Muscle layer of duodenum (tissue), 2 donors: ENCODE data around the gene DGKG.

ENCODE experiments used
- H3K27ac ChIP-seq: one replicate; pipeline ENCODE4 v1.7.0; 2013; ENCODE audit warnings: mild to moderate bottlenecking, low read length
- H3K27me3 ChIP-seq: one replicate; pipeline ENCODE4 v1.7.0; 2013; ENCODE audit warnings: low read depth, mild to moderate bottlenecking, control low read depth, low read length
- H3K36me3 ChIP-seq, 2 donors: one replicate each; pipeline ENCODE4 v1.7.0; 2013; ENCODE audit warnings: low read length in 2 of 2, control low read depth in 1 of 2, mild to moderate bottlenecking in 1 of 2; ENCODE audit not compliant: insufficient read depth in 2 of 2, control insufficient read depth in 1 of 2
- H3K4me1 ChIP-seq, 2 donors: one replicate each; pipeline ENCODE4 v1.7.0; 2013; ENCODE audit warnings: low read length in 2 of 2, mild to moderate bottlenecking in 2 of 2, control low read depth in 1 of 2, moderate library complexity in 1 of 2; ENCODE audit not compliant: insufficient read depth in 2 of 2, control insufficient read depth in 1 of 2
- H3K4me3 ChIP-seq, 2 donors: one replicate each; pipeline ENCODE4 v1.7.0; 2013; ENCODE audit warnings: low read length in 2 of 2, low read depth in 1 of 2, mild to moderate bottlenecking in 1 of 2
- H3K9me3 ChIP-seq, 2 donors: one replicate each; pipeline ENCODE4 v1.7.0; 2013; ENCODE audit warnings: low read length in 2 of 2, control low read depth in 1 of 2, mild to moderate bottlenecking in 1 of 2; ENCODE audit not compliant: control insufficient read depth in 1 of 2
- donor health status: healthy.

Gene DGKG

DNA sequence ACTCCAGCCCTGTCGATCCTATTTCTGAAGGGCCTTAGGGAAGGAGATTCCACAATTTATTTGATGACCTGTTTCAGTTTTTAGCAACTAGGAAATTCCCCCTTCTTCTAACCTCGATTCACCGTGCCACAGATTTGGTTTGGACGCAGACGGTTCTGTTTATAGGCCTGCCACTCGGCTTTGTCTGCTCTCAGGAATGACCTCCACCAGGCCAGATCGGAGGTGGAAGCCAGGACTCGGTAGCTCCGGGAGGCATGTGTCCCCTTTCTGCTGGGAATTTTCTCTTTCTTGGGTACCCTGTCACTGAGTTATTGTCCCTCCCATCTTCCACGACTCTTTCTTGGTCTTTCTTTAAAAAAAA is 167.6 kb downstream of the DGKG start:
- Histone ChIP-seq H3K27ac (no peak overlapping the region), H3K4me3 (peak overlapping the region in 1 of 2 donors; percentile 50), H3K36me3 (peaks cover 0 to 10% of the 10 kb centered on the region in 2 donors), H3K9me3 (no peaks in the 10 kb centered on the region), H3K4me1 (peaks cover 0 to 8% of the 10 kb centered on the region in 2 donors), H3K27me3 (no peaks in the 10 kb centered on the region)

DNA sequence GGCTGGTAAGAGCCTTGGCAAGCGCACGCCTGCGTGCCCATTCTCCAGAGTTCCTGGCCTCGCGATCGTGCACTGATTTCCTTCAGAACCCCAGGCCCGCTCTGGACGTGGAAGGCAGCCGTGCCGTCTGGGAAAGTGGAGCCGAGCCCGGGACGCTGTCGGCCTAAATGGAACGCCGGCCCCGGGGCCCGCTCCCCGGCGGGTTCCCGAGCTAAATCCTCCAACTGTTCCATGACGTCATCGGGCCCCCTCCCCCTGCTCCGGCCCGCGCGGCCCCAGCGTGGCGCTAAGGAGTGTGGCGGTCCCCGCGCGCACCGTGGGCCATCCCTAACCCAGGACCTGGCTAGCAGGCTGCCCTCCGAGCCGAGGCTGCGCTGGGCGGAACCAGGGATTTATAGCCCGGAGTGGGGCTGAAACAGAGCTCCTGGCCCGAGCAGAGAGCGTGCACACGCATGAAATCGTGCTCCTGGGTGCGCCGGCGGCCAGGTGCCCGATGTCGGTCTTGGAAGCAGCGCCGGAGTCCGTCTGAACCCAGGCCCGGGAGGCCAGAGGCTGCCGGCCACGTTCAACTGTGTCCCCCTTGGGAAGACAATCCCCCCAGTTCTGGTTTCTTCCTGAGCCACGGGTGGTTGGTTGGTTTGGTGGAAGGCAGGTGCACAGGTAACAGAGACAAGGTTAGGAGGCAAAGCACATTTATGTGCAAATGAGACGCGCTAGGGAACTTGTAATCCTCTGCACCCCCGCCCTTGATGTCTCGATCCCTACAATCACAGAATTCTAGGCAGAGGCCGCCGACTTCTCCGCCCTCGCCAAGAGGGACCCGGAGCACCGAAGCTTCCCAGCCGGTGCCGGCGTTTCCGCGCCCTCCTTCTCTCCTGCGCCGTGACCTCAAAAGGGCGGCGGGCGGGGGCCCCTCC is 168.2 kb downstream of the DGKG start:
- Histone ChIP-seq H3K4me3 (peak overlapping the region in 1 of 2 donors; percentile 50), H3K27me3 (no peaks in the 10 kb centered on the region), H3K9me3 (no peaks in the 10 kb centered on the region), H3K36me3 (peaks cover 0 to 10% of the 10 kb centered on the region in 2 donors), H3K4me1 (peaks cover 0 to 8% of the 10 kb centered on the region in 2 donors), H3K27ac (no peak overlapping the region)

DNA sequence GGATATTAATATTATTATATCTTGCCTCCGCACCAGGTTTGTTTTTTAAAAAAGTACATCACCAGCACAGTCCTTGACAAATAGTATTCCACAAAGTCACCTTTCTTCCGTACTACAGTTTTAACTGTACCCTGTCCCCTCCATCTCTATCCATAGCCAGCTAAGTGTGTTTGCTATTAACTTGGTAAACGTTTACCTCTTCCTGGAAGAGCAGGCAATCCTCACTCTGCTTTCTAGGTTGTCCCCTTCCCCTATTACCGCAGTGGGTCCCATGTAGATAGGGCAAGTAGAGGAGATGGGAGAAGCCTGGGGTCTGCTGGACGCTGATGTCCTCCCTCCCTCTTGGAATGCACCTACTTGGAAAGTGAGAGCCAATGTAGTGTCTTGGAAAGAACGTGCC is 169.2 kb downstream of the DGKG start:
- Histone ChIP-seq H3K27me3 (no peaks in the 10 kb centered on the region), H3K9me3 (no peaks in the 10 kb centered on the region), H3K36me3 (peaks cover 0 to 8% of the 10 kb centered on the region in 2 donors), H3K27ac (no peak overlapping the region), H3K4me1 (peaks cover 0 to 8% of the 10 kb centered on the region in 2 donors), H3K4me3 (no peak overlapping the region)

DNA sequence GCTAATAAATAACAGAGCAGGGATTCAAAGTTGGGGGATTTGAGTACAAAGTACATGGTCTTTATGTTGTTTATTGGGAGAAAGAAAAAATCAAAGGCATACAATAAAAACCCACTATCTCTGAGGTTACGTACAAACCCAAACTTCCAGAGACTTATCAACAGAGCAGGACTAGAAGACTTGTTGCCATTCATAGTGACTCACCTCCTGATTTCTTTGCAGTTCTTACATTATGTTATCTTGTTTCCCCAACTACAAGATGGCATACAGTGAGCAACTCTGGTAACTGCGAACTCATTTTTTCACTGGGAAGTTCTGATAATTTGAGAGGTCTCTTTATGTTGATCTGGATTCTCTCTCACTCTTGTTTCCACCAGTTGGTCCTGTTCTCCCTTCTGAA is 172.5 kb downstream of the DGKG start:
- Histone ChIP-seq H3K36me3 (peaks cover 0 to 15% of the 10 kb centered on the region in 2 donors), H3K4me1 (peaks cover 0 to 8% of the 10 kb centered on the region in 2 donors), H3K9me3 (no peaks in the 10 kb centered on the region), H3K4me3 (no peak overlapping the region), H3K27ac (no peak overlapping the region), H3K27me3 (no peaks in the 10 kb centered on the region)

DNA sequence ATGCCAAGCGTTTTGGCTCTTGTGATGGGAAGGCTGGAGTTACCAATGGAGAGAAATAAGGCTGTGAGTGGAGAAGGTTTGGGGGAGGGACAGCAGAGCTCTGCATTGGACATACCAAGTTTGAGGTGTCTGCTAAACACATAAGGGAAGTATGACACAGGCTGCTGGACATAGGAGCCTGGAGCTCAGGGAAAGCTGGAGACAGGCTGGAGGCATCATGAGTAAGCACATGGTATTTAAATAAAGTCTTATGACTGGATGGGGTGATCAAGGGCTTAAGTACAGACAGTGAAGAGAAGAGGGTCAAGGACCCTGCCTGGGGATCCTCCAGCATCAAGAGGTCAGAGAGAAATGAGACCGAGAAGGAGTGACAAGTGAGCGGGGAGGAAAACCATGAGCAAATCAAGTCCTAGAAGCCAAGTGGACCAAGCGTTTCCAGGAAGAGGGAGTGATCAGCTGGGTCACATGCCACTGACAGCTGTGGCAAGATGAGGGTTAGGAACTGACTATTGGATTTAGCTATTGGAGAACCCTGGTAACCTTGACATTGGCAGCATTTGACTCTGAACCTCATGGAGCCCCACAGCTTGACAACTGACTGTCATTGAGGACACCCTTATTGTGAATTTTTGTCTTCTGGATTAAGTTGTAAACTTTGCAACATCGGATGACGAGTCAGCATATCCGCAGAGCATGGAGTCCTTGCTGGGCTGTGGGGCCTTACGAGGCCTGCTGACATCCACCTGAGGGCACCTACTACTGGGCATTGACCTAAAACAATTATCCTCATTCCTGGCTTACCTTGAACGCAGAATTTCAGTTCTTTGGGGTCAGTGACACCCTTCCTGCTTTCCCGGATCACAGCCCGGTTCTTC is 174.4 kb downstream of the DGKG start:
- H3K4me1 ChIP-seq: no peaks in the 10 kb centered on the region
- peaks cover 0 to 15% of the 10 kb centered on the region in 2 donors for H3K36me3 ChIP-seq
- H3K9me3 ChIP-seq: no peaks in the 10 kb centered on the region
- H3K27me3 ChIP-seq: no peaks in the 10 kb centered on the region
- H3K27ac ChIP-seq: no peak overlapping the region
- no peak overlapping the region for H3K4me3 ChIP-seq

DNA sequence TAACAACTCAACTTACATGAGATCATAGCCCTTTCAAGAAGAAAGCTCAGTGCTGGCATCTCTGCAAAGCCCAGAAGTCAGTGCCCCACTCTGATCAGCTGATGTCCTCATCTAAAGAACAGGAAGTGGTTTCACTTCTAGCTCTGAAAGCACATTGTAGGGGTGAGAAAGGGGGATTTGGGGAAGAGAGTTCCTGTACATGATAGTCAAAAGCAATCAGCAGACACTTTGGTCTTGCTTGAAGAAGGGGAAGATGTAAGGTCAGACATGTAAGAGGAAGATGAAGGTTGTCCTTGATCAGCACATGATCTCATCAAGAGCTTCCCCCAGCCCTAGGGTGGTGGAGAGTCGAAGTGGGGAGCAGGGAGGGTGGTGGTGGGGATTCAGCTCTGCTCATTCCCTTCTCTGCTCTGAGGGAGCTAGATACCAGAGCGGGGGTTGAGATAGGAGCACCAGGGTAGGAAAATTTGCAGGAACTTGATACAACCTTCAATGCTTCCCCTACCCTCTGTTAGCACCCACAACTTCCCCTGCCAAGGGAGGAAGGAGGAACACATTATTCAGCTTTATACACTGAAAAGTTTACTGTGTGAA is 176.7 kb downstream of the DGKG start:
- H3K27ac ChIP-seq: no peak overlapping the region
- no peaks in the 10 kb centered on the region for H3K27me3 ChIP-seq
- no peaks in the 10 kb centered on the region for H3K9me3 ChIP-seq
- H3K36me3 ChIP-seq: peaks cover 0 to 15% of the 10 kb centered on the region in 2 donors
- no peak overlapping the region for H3K4me3 ChIP-seq
- no peaks in the 10 kb centered on the region for H3K4me1 ChIP-seq

DNA sequence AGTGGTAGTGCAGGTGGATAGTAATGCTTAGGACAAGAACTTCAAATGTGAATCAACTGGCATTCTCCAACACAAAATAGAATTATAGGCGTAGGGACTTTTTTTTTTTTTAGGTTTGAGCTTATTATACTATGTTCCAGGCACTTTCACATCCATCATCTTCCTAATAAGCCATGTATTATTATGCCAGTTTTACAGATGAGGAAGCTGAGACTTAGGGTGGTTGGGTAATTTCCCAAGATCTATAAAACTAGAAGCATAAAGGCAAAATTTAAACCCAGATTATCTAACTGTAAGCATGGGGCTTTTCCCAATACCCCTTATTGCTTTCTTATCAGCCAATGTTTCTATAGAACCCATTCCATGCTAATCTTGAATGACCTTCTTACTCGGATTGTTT is 178.0 kb downstream of the DGKG start:
- Histone ChIP-seq H3K27ac (no peak overlapping the region), H3K4me1 (no peaks in the 10 kb centered on the region), H3K36me3 (peaks cover 0 to 23% of the 10 kb centered on the region in 2 donors), H3K27me3 (no peaks in the 10 kb centered on the region), H3K9me3 (no peaks in the 10 kb centered on the region), H3K4me3 (no peak overlapping the region)

DNA sequence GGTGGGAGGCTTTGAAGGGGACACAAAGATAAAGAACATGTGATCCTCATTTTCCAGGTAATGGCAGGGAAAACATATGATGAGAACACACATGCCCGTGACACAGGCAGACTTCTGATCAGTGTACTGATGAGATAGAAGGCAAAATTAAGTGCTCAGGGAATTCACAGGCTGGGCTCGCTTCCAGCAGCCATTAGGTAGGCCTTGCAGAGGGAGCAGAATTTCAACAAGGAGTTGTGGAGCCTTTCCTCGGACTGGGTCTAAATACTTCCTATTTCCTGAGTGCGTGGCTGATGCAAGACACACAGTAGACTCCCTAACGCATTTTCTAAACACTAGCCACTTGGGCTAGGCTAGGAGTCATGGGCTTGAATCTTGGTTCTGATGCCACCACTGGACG is 179.2 kb downstream of the DGKG start:
- no peak overlapping the region for H3K4me3 ChIP-seq
- no peaks in the 10 kb centered on the region for H3K9me3 ChIP-seq
- H3K27ac ChIP-seq: no peak overlapping the region
- H3K36me3 ChIP-seq: peaks cover 0 to 27% of the 10 kb centered on the region in 2 donors
- no peaks in the 10 kb centered on the region for H3K4me1 ChIP-seq
- H3K27me3 ChIP-seq: no peaks in the 10 kb centered on the region

DNA sequence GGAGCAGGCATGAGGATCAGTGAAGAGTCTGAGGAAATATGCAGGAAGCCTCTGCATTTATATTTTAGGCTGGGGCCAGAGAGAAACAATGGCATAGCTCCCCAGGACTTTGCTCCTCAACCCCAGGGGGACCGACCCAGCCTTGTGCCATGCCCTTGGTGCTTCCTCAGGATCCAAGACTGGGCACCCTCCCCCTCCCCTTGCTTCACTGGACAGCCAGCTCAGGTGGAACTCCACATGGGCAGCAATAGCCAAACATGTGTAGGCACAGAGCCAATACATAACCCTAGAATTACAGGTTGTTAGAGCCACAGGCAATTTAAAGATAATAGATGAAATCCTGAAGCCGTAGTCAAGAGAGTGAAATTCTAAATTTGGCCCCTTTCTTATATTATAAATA is 180.1 kb downstream of the DGKG start:
- Histone ChIP-seq H3K4me1 (no peaks in the 10 kb centered on the region), H3K27ac (no peak overlapping the region), H3K27me3 (no peaks in the 10 kb centered on the region), H3K9me3 (no peaks in the 10 kb centered on the region), H3K4me3 (no peak overlapping the region), H3K36me3 (peaks cover 0 to 20% of the 10 kb centered on the region in 2 donors)

DNA sequence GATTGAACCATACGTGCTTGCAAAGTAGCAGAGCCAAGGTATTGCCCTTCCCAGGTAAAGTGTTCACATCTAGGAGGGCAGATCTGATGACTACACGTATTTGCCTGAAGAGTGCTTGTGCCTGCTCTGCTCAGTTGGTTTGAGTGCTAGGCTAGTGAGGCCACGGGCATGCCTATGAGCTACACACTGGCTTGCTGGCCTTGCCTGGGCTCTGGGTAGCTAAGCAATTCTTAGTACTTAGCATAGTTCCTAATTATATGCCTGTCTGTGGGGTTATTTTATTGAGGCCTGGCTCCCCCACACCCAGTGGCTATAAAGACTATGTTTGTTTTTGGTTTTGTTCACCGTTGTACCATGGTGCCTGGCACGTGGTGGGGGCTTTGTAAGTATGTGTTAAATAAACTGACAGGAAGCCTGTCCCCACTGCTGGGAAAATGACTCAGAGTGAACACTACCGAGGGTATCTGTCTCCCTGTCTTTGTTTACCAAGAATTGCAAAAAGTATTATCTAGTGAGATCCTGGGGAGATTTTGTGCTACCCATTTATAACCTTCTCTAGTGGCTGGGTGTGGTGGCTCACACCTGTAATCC is 181.0 kb downstream of the DGKG start:
- Histone ChIP-seq H3K36me3 (peaks cover 0 to 17% of the 10 kb centered on the region in 2 donors), H3K4me3 (no peak overlapping the region), H3K27ac (no peak overlapping the region), H3K4me1 (no peaks in the 10 kb centered on the region), H3K9me3 (no peaks in the 10 kb centered on the region), H3K27me3 (no peaks in the 10 kb centered on the region)

DNA sequence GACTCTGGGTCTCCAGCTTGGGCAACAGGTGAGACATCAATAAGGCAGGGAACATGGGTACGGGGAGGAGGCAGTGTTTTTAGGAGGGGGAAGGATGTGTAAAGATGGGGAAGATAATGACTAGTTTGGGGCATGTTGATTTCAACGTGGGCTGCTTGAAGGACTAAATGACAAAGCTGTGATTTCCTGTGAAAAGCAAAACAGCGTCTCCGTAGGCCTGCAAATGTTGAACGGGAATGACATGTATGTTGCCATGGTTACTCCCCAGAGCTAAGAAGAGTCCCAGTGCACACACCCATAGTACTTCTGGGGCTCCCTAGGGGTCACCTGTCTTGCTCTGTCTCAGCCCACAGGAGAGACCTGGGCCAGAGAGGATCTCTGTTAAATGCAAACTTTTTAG is 181.9 kb downstream of the DGKG start:
- Histone ChIP-seq H3K36me3 (peaks cover 0 to 17% of the 10 kb centered on the region in 2 donors), H3K4me3 (no peak overlapping the region), H3K27ac (no peak overlapping the region), H3K27me3 (no peaks in the 10 kb centered on the region), H3K9me3 (no peaks in the 10 kb centered on the region), H3K4me1 (no peaks in the 10 kb centered on the region)
